Stimulated activated CD8-positive, alpha-beta memory T cell treated with anti-CD3 and anti-CD28 coated beads, Interleukin-12 subunit alpha, Interleukin-12 subunit beta, amount 100 ng/mL, for 4 hours (primary cell): ENCODE measurements around the gene RELCH.
"Not testable (repeated sequence)": the region's sequence is repeated elsewhere in the genome, so short reads cannot be mapped to it uniquely, and the experiment has no call there.

Source experiments
- DNase-seq: peaks from one replicate; pipeline ENCODE4 v3.0.0-alpha.2; 2020; ENCODE audit warnings: low read depth

The RELCH gene

GRCh38 chr18:62186774-62187542, at the start of gene RELCH, which contains the start of gene PIGN:
Gene RELCH (plus strand): TSS chr18:62187255. CDS start chr18:62187506, 251 bp downstream.
Gene PIGN (minus strand): TSS chr18:62187056. CDS start chr18:62161353, 25,703 bp downstream.
- peak; percentile 87 for DNase-seq

GRCh38 chr18:62138461-62139235, 48.4 kb upstream of the RELCH start:
- no peak for DNase-seq

GRCh38 chr18:62140259-62140658, 46.8 kb upstream of the RELCH start:
- DNase-seq, result no peak

GRCh38 chr18:62144338-62144737, 42.7 kb upstream of the RELCH start:
- no peak for DNase-seq

GRCh38 chr18:62151068-62151771, 35.8 kb upstream of the RELCH start:
- no peak for DNase-seq

GRCh38 chr18:62152844-62153243, 34.2 kb upstream of the RELCH start:
- DNase-seq, result no peak

GRCh38 chr18:62157843-62158242, 29.2 kb upstream of the RELCH start:
- DNase-seq, result no peak

GRCh38 chr18:62164310-62164709, 22.7 kb upstream of the RELCH start:
- no peak for DNase-seq

- no peak for DNase-seq
These were observed 22.1 kb upstream of the RELCH start for GRCh38 chr18:62164855-62165487.

- DNase-seq, result no peak
These were observed 21.5 kb upstream of the RELCH start for GRCh38 chr18:62165583-62165982.

- DNase-seq, result not testable (repeated sequence)
These were observed 20.5 kb upstream of the RELCH start for GRCh38 chr18:62166524-62166923.

GRCh38 chr18:62170857-62171256, 16.2 kb upstream of the RELCH start:
- DNase-seq, result no peak

GRCh38 chr18:62172298-62172697, 14.8 kb upstream of the RELCH start:
- no peak for DNase-seq

- DNase-seq, result no peak
These were observed 11.5 kb upstream of the RELCH start for GRCh38 chr18:62175521-62175920.

- DNase-seq, result no peak
These were observed 9.8 kb upstream of the RELCH start for GRCh38 chr18:62177271-62177670.

- DNase-seq, result no peak
These were observed 7.8 kb upstream of the RELCH start for GRCh38 chr18:62179213-62179612.

- DNase-seq, result no peak
These were observed 4.8 kb upstream of the RELCH start for GRCh38 chr18:62182220-62182619.

- no peak for DNase-seq
These were observed 3.4 kb upstream of the RELCH start for GRCh38 chr18:62183578-62184195.

GRCh38 chr18:62186499-62186773, 619 bp upstream of the RELCH start:
- no peak for DNase-seq

GRCh38 chr18:62187543-62188510, 772 bp downstream of the RELCH start:
- no peak for DNase-seq

- no peak for DNase-seq
These were observed 2.2 kb downstream of the RELCH start for GRCh38 chr18:62189208-62189607.
